Muscle of leg (tissue), 11 donors: ENCODE measurements around the gene SEMA4D. TPM values are rescaled to one million over a fixed set of nuclear protein-coding genes. Genes with fewer than 3 reads are reported as not detected.

Experiments
- DNase-seq: peaks from one replicate; pipeline ENCODE4 v3.0.0; 2013
- H3K27ac ChIP-seq: one replicate; pipeline ENCODE4 v1.5.1; 2013; ENCODE audit warnings: mild to moderate bottlenecking, low read length, control low read depth
- H3K27me3 ChIP-seq: one replicate; pipeline ENCODE4 v1.6.1; 2013; ENCODE audit warnings: low read length; ENCODE audit not compliant: control insufficient read depth, insufficient read depth
- H3K36me3 ChIP-seq: one replicate; pipeline ENCODE4 v1.6.1; 2013; ENCODE audit warnings: low read length; ENCODE audit not compliant: control insufficient read depth, insufficient read depth
- H3K4me1 ChIP-seq: one replicate; pipeline ENCODE4 v1.6.1; 2013; ENCODE audit warnings: low read length; ENCODE audit not compliant: control insufficient read depth, insufficient read depth
- H3K4me3 ChIP-seq: one replicate; pipeline ENCODE4 v1.5.1; 2013; ENCODE audit warnings: low read length, control low read depth
- H3K9me3 ChIP-seq: replicated peaks from 2 replicates; pipeline ENCODE4 v1.6.1; 2013; ENCODE audit warnings: low read depth, low read length; ENCODE audit not compliant: control insufficient read depth
- WGBS: methylation state at CpG from one replicate; pipeline ENCODE4 v1.1.5; 2013; ENCODE audit warnings: missing lambda C conversion rate; ENCODE audit not compliant: insufficient coverage; 5-methylcytosine and 5-hydroxymethylcytosine counted together
- polyA plus RNA-seq, 8 donors: library from polyadenylated mRNA; unstranded; fragments of 120-200 nt; gene quantifications; one replicate each; pipeline versions ENCODE4 v1.2.1 to v1.2.3, GENCODE V29; 2013; ENCODE audit warnings: inconsistent platforms in 1 of 8, low replicate concordance in 1 of 8; ENCODE audit not compliant: insufficient read length in 8 of 8, insufficient read depth in 1 of 8
- total RNA-seq: library from RNA; stranded (reverse); fragments of 120-200 nt; gene quantifications from one replicate; pipeline ENCODE4 v1.2.4, GENCODE V29; 2013

Gene SEMA4D
- total and polyA plus RNA-seq, 9 donors = 12.4 to 25.3 (median 17.2) TPM

DNA sequence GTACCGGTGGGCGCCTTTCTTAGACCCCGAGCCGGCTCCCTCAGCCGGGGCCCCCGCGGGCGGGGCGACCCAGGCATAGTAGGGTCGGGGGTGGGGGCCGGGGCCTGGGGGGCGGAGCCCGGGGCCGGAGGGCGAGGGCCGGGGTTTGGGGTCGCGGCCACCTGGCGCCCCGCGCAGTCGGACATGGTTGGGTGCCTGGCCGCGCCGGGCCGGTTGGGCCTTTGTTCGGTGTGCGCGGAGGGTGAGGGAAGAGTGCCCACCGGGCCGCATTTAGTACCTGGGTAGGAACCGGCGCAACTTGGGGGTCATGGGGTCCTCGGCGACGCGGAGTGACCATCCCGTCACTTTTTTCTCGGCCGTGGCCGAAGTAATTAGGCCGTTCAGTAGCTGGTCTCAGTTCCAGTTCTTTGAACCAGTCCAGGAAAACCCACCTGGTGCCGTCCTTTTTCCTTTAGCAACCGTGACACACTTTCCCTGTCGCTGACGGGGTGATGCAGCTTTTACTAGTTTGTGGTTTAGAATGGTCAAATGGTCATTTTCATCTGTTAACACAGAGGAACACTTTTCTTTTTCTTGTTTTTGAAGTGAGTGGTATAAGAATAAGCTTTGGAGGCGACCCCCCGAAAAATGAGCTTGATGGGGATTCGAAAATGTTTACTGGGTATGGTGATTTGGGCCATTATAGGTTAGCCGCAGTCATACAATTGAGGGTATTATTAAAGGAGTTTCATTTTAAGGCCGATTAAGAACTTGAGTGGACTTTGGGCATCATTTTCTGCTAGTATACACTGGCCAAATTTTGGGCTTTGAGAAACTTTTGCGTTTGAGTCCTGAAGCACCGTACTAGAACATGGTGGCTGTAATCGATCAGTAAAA lies 186.3 kb downstream of the SEMA4D start:
- Histone ChIP-seq H3K36me3 (peaks cover 12% of the 10 kb centered on the region), H3K9me3 (no peaks in the 10 kb centered on the region), H3K27ac (peak overlapping the region; percentile 83), H3K4me1 (peaks cover 11% of the 10 kb centered on the region), H3K4me3 (peak overlapping the region; percentile 63), H3K27me3 (no peaks in the 10 kb centered on the region)
- DNase-seq = peak; percentile 36
- 0% methylated on average over 37 of the region's 54 CpGs for WGBS

Other genes with a start within 250 kb of the SEMA4D start
- gene CKS2, start 186.9 kb downstream of the SEMA4D start, total RNA-seq = 35.9 TPM
- 10 to 100 TPM; 35.1 to 57.3 (median 45.9) TPM for gene CKS2, start 186.9 kb downstream of the SEMA4D start, polyA plus RNA-seq
- gene SECISBP2, start 179.6 kb downstream of the SEMA4D start, total RNA-seq = 34.8 TPM
- 10 to 100 TPM; 25.8 to 51.1 (median 33.9) TPM for gene SECISBP2, start 179.6 kb downstream of the SEMA4D start, polyA plus RNA-seq
- gene GADD45G, start 106.9 kb upstream of the SEMA4D start, total RNA-seq = 10.7 TPM
- 10 to 100 TPM in 7 of 8 donors, 1 to 10 TPM in 1; 9.8 to 19.2 (median 12.6) TPM for gene GADD45G, start 106.9 kb upstream of the SEMA4D start, polyA plus RNA-seq